Measurements from ENCODE around the gene SPRR1B.
"Not testable (repeated sequence)": the region's sequence is repeated elsewhere in the genome, so short reads cannot be mapped to it uniquely, and the experiment has no call there.

Gene SPRR1B

GRCh38 chr1:153040950-153041631 is 10.1 kb downstream of the SPRR1B start, which contains the start of gene SPRR2D:
Gene SPRR2D (minus strand): TSS chr1:153041120. CDS start chr1:153040346, 774 bp downstream.
- no peak for DNase-seq (ENCODE audit: low read depth in 2 of 2)

DNA sequence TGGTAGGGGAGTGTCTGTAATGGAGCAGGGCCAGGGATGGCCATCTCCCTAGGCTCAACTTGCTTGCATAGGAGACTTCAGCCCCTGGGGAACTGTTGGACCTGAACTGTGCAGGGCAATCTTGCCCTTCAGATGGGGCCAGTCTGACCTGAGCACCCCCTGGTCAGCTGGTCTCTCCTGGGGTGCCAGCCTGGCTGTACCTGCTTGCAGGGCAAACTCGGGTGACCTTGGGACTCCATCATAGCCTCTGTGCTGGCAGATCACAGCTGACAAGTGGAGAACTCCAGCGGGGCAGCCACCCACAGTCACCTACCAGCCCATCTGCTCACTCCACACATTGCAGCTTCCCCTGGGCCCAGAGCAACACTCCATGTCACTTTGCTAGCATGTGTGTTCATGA is 18.2 kb downstream of the SPRR1B start:
- DNase-seq (ENCODE audit: low read depth in 2 of 2), result no peak

GRCh38 chr1:153056111-153056510 is 25.1 kb downstream of the SPRR1B start:
- not testable (repeated sequence) for DNase-seq (ENCODE audit: low read depth in 2 of 2)

DNA sequence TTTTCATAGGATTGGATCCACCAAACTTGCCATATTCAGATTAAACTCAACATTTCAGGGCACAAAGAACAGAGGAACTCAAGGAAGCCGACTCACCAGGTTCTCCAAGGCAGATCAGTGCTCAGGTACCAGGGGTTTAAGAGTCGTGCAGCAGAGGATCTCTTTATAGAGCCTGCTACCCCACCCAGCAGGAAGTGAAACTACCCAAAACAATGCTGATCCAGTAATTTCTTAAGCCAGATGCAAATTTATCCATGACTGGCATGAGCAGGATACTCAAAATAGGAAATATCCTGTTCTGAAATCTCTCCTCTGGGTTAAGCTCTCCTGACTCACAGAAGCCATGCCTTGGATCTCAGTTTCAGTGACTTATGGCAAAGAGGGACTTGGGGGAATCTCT is 26.4 kb downstream of the SPRR1B start, which contains the start of gene SPRR2A:
Gene SPRR2A, minus strand, starts transcription at position 138 of the 400 bp plus-strand sequence. CDS start 777 bp downstream, outside the sequence.
- no peak for DNase-seq (ENCODE audit: low read depth in 2 of 2)

GRCh38 chr1:153058154-153058553 is 27.2 kb downstream of the SPRR1B start:
- no peak for DNase-seq (ENCODE audit: low read depth in 2 of 2)

- DNase-seq (ENCODE audit: low read depth in 2 of 2), result no peak
Observed at GRCh38 chr1:153058826-153059784, 28.1 kb downstream of the SPRR1B start.

- no peak for DNase-seq (ENCODE audit: low read depth in 2 of 2)
Observed at GRCh38 chr1:153070243-153070642, 39.2 kb downstream of the SPRR1B start.

DNA sequence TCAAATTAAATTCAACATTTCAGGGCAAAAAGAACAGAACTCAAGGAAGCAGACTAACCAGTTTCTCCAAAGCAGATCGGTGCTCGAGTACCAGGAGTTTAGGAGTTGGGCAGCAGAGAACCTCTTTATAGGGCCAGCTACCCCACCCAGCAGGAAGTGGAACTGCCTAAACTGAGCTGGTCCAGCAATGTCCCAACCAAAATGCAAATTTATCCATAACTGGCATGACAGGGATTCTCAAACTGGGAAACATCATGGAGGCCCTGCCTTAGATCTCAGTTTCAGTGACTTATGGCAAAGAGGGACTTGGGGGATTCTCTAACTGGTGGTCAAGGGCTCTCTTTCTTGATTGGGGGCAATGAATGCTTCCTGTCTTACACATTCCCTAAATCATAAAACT is 40.5 kb downstream of the SPRR1B start, which contains the start of gene SPRR2B:
Gene SPRR2B, minus strand, starts transcription at position 101 of the 400 bp plus-strand sequence. CDS start 772 bp downstream, outside the sequence.
- DNase-seq (ENCODE audit: low read depth in 2 of 2), result no peak

- DNase-seq (ENCODE audit: low read depth in 2 of 2), result no peak
Observed at GRCh38 chr1:153072806-153073726, 42.1 kb downstream of the SPRR1B start.

DNA sequence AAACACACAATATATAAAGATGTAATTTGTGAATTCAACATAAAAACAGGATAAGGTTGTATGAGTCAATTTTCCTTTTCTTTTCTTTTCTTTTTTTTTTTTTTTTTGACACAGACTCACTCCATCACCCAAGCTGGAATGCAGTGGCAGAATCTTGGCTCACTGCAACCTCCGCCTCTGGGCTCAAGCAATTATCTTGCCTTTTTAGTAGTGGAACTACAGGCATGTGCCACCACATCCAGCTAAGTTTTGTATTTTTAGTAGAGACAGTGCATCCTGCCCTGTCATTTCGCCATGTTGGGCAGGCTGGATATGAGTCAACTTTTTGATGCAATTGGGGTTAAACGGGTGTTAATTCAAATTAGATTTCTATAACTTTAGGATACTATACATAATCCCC is 50.7 kb downstream of the SPRR1B start:
- no peak for DNase-seq (ENCODE audit: low read depth in 2 of 2)
